ENCODE measurements around the gene LRRC4C. TPM values are rescaled to one million over a fixed set of nuclear protein-coding genes. Genes with fewer than 3 reads are reported as not detected.

LRRC4C gene
- total RNA-seq, 1 donor from 2014 or later, result not detected

DNA sequence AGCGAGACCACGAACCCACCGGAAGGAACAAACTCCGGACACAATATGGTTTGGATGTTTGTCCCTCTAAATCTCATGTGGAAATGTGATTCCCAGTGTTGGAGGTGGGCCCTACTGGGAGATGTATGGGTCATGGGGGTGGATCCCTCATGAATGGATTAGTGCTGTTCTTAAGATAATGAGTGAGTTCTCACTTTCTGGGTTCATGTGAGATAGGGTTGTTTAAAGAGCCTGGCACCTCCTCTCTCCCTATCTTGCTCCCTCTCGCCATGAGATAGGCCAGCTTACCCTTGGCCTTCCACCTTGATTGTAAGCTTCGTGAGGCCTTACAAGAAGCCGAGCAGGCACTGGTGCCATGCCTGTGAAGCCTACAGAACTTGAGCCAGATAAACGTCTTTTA is 184.6 kb downstream of the LRRC4C start:
- DNase-seq (ENCODE audit: extremely low read depth, low read depth, low spot score), result no peak

- no peak for DNase-seq (ENCODE audit: extremely low read depth, low read depth, low spot score)
Observed at GRCh38 chr11:41273908-41274307, 185.5 kb downstream of the LRRC4C start.

DNA sequence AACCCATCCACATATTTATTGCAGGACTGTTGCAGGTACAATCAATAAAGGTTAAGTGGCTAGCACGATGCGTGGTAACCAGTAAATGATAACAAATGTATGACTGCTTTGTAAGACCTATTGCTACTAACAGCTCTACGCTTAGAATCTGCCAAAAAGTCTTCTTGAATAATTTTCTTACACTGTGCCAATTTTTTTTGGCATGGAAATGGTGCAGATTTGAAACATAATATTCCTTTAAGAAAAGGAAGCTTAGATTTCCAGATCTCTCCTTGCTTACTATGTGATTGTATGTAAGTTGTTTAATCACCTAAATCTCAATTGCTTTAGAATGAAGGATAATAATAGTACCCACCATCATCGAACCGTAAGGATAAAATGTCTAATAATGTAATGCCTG is 192.0 kb downstream of the LRRC4C start:
- DNase-seq (ENCODE audit: extremely low read depth, low read depth, low spot score), result no peak

- DNase-seq (ENCODE audit: extremely low read depth, low read depth, low spot score), result no peak
Observed at GRCh38 chr11:41256041-41256440, 203.4 kb downstream of the LRRC4C start.

- DNase-seq (ENCODE audit: extremely low read depth, low read depth, low spot score), result no peak
Observed at GRCh38 chr11:41254966-41255365, 204.5 kb downstream of the LRRC4C start.

GRCh38 chr11:41250408-41250935 is 209.0 kb downstream of the LRRC4C start:
- no peak for DNase-seq (ENCODE audit: extremely low read depth, low read depth, low spot score)

DNA sequence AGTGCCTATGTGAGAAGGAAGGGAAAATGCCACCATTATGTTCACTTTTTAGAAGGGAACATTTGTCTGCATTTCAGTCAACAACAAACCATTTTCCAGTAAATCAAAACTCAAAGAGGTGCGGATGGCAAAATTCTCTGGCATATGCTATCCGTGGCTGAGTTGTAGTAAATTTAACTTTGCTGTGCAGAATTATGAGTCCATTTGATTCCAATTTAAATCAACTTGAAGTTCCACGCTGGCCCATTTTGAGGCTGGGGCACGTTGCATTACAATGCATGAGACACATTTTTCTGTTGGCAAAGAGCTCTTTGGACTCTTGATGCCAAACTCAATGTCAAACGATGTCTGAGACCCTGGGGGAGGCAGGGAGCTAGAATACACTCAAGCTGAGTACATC is 211.8 kb downstream of the LRRC4C start:
- no peak for DNase-seq (ENCODE audit: extremely low read depth, low read depth, low spot score)

DNA sequence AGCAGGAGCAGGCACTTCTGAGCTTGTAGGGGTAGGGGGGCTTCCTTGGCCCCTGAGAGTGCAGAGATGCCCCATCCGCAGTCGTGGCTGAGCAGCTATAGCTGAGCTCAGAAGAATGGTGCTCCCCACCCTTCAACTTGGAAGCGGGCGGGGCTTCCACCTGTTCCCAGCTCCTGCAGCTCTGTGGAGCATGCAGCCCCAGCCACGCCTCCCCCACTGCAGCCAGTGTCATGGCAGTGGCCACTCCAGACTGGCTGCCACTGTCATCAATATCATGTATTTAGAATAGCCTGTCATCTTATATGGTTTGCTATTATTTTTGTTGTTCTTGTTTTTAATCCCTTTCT is 213.1 kb downstream of the LRRC4C start:
- DNase-seq (ENCODE audit: extremely low read depth, low read depth, low spot score), result no peak

DNA sequence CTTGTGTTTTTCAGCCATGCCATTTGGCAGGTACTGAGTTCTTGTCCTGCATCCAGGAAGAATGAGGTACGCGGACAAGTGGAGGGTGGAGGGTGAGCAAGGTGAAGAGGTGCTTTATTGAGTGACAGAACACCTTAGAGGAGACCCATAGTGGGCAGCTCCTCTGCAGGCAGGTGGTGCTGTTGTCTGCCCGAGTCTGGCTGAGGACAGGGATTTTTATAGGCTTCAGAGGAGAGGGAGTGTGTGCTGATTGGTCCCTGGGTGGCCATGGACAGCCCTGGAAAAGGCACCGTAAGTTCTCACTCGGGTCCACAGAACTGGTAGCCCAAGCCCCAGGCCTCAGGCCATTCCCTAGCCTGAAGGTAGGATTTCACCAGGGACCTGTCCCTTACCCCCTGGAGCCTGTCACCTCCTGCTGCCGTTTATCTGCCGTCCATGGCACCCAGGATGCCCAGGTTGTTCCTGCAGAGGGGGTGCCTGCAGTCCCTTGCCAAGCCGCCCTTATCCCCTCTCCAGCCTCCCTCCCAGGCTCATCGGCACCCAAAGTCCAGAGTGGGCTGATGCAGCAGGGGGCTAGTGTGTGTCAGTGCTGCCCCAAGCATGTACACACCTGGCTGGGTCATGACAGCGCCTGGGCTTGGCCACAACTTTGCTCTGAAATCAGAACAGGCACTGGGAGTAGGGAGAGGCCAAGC is 213.6 kb downstream of the LRRC4C start:
- no peak for DNase-seq (ENCODE audit: extremely low read depth, low read depth, low spot score)

DNA sequence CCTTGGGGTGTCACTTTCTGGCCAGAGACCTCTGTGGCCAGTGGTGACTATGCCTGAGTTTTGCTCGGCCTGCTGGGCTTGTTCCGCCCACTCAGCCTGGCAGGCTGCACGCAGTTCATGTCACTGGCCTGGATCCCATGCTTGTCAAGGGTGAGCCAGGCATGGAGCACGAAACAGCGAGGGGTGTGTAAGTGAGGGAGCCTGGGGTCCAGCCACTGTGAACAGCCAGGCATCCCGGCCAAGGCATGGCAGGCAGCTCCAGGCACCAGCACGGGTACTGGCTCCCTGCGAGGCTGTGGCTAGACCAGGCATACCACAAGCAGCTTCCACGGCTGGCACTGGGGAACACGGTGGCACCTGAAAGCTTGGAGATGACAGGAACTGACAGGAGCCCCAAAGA is 214.3 kb downstream of the LRRC4C start:
- no peak for DNase-seq (ENCODE audit: extremely low read depth, low read depth, low spot score)

- no peak for DNase-seq (ENCODE audit: extremely low read depth, low read depth, low spot score)
Observed at GRCh38 chr11:41237382-41237781, 222.1 kb downstream of the LRRC4C start.

- DNase-seq (ENCODE audit: extremely low read depth, low read depth, low spot score), result no peak
Observed at GRCh38 chr11:41235668-41236067, 223.8 kb downstream of the LRRC4C start.

- DNase-seq (ENCODE audit: extremely low read depth, low read depth, low spot score), result no peak
Observed at GRCh38 chr11:41225856-41226633, 233.4 kb downstream of the LRRC4C start.

DNA sequence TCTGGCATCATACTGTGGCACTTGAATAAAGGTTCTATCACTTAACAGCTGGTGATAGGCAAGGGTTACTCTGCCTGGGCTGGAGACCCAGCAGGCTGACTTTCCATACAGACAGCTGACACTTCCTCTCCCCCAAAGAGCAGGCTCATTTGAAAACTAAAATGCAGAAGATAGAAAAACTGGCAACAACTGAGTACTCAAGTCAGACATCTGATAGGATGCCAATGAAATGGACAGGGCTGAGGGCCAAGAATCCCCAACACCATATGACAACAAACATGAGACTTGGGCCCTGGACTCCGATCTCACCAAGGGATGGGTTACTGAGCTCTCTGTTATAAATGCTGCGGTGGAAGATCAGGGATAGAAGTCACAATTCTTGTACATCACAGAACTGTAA is 237.2 kb downstream of the LRRC4C start:
- DNase-seq (ENCODE audit: extremely low read depth, low read depth, low spot score), result no peak

DNA sequence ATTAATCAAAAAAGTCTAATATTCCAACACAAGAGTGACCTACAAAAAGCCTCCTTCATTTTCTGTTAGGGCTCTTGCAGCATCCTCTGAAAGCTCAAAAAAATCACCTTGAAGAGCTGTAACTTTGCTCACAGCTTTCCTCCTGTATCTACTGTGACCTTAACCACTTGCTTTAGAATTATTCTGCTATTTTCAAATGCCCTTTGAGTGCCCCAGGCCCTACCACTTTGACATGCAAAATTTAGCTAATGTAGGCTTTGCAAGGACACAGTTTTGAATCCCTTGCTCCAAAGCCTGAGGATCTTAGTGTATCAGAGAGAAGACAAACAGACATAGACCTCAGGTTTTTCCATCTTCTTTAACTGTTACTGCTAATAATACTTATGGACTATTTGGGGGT is 253.1 kb downstream of the LRRC4C start:
- no peak for DNase-seq (ENCODE audit: extremely low read depth, low read depth, low spot score)

- no peak for DNase-seq (ENCODE audit: extremely low read depth, low read depth, low spot score)
Observed at GRCh38 chr11:41201156-41201555, 258.3 kb downstream of the LRRC4C start.

DNA sequence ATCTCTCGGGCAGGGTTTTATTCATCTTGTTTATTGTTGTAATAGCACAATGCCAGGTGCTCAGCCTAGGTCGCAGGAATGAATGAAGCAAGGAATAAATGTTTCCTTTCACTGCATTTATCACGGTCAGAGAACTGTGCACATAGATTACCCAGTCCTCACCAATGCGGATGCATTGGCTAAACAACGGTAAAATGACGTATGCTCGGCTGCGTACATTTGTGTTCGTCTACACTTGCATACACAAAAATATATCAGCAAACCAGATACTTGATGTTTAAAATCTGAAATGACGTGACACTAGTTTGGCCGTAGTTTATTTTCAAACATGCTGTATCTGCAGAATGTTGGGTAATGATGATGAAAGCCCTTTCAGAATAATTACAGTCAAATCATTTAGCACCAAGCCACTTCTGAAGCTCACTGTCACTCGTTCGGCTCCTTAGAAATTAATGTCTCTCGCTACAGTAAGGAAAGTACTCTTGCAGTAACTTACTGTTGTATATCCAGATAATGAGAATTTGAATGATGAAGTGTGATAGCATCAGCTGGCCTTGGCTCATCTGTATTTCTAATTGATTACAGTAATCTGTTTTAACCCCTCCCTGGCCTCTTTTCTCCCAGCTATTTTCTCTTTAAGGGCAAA is 268.9 kb downstream of the LRRC4C start:
- no peak for DNase-seq (ENCODE audit: extremely low read depth, low read depth, low spot score)

- no peak for DNase-seq (ENCODE audit: extremely low read depth, low read depth, low spot score)
Observed at GRCh38 chr11:41189701-41190436, 269.6 kb downstream of the LRRC4C start.

GRCh38 chr11:41177791-41178190 is 281.7 kb downstream of the LRRC4C start:
- DNase-seq (ENCODE audit: extremely low read depth, low read depth, low spot score), result no peak

DNA sequence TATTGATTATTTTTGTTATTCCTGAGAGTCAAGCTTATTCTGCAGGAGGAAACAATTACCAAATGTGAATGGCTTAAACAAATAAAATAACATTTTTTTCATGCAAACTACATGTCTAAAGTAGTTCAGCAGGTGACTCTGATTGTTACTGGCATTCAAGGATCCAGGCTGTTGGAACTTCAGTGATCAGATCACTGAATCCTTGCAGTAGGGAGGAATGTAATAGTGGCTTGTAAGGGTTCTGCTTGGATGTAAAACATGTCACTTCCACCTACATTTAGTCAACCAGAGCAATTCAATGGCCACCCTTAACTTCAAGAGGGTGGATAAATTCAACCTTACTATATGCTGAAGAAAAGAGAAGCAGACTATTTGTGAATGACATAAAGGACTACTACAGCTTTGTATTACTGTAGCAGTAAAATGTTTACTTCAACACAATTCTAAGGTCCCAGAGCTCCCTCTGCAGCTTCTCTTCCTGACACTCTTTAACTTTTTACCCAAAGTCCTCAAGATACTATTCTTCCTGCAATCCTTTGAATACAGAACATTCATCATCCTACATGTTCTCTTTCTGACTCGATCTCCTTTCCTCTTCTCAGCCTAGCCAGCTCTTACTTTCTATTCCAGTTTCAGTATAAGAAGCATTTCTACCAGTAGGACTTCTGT is 284.0 kb downstream of the LRRC4C start:
- no peak for DNase-seq (ENCODE audit: extremely low read depth, low read depth, low spot score)

GRCh38 chr11:41146326-41146725 is 313.1 kb downstream of the LRRC4C start:
- DNase-seq (ENCODE audit: extremely low read depth, low read depth, low spot score), result no peak

Data from glomerular endothelial cell (primary cell).